ENCODE measurements around the gene KLF8.

The KLF8 gene

GRCh38 chrX:56233682-56234081 lies 1.5 kb downstream of the KLF8 start:
- Histone ChIP-seq H3K9me3 (ENCODE audit: control insufficient read depth, low read length) (no peaks in the 10 kb centered on the region), H3K27ac (ENCODE audit: low read depth, low read length, severe bottlenecking) (no peak overlapping the region), H3K4me1 (ENCODE audit: control insufficient read depth, insufficient read depth, low read length, poor library complexity, severe bottlenecking) (no peaks in the 10 kb centered on the region), H3K4me3 (ENCODE audit: extremely low read depth, insufficient read depth, low read length, poor library complexity, severe bottlenecking) (peak overlapping the region; percentile 38), H3K36me3 (ENCODE audit: control insufficient read depth, insufficient read depth, low read length) (no peaks in the 10 kb centered on the region)
- WGBS, 2 experiments (ENCODE audit: insufficient coverage in 2 of 2), result 0 to 10% methylated on average over 2 of the region's 8 CpGs

DNA sequence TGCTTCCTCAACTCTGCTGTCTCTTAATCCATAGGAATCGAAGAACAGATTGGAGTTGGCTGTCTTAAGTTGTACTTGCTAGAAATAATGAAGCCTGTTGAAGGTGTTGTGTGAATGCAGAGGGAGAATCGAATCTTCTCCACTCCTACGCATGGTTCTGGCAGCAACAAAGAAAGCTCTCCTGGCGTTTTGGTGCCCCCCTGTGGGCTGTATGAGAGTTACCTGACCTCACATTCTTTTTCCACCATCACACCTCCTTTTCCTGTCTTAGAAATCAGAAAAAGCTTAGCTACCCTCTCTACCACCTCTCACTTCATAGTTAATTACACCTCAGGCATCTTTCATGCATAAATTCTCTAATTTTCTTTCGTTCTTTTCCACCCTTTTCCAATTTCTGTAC lies 16.3 kb downstream of the KLF8 start:
- Histone ChIP-seq H3K9me3 (ENCODE audit: control insufficient read depth, low read length) (no peaks in the 10 kb centered on the region), H3K27ac (ENCODE audit: low read depth, low read length, severe bottlenecking) (no peak overlapping the region), H3K4me1 (ENCODE audit: control insufficient read depth, insufficient read depth, low read length, poor library complexity, severe bottlenecking) (no peaks in the 10 kb centered on the region), H3K36me3 (ENCODE audit: control insufficient read depth, insufficient read depth, low read length) (no peaks in the 10 kb centered on the region), H3K4me3 (ENCODE audit: extremely low read depth, insufficient read depth, low read length, poor library complexity, severe bottlenecking) (no peak overlapping the region)
- 0% methylated on average over 1 of the region's 5 CpGs; no CpG with 5 or more reads in 1 of the 2 experiments for WGBS, 2 experiments (ENCODE audit: insufficient coverage in 2 of 2)

GRCh38 chrX:56253832-56254703 lies 21.9 kb downstream of the KLF8 start:
- WGBS, 2 experiments (ENCODE audit: insufficient coverage in 2 of 2), result 100% methylated on average over 3 of the region's 10 CpGs; no CpG with 5 or more reads in 1 of the 2 experiments
- no peaks in the 10 kb centered on the region for H3K36me3 ChIP-seq (ENCODE audit: control insufficient read depth, insufficient read depth, low read length)

DNA sequence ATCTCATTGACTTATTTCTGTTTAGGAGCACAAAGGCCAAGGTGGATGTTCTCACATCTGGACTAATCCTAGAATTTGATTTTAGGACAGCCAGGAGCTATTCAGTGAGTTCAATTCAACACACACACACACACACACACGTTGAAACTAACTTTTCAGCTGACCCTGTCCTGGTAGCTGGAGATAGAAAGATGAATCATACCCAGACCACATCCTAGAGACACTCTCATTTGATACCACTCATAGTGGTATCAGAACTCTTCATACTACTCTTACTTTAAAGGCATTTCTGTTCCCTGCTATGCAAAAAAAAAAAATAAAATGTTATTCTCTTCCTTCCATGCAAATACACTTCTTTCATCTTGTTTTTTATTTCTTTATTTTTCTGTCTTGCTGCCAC lies 36.7 kb downstream of the KLF8 start:
- no peaks in the 10 kb centered on the region for H3K36me3 ChIP-seq (ENCODE audit: control insufficient read depth, insufficient read depth, low read length)
- no peak overlapping the region for H3K4me3 ChIP-seq (ENCODE audit: extremely low read depth, insufficient read depth, low read length, poor library complexity, severe bottlenecking)
- no peaks in the 10 kb centered on the region for H3K4me1 ChIP-seq (ENCODE audit: control insufficient read depth, insufficient read depth, low read length, poor library complexity, severe bottlenecking)
- H3K9me3 ChIP-seq (ENCODE audit: control insufficient read depth, low read length), result no peaks in the 10 kb centered on the region
- 50% methylated on average over 1 of the region's 1 CpG; no CpG with 5 or more reads in 1 of the 2 experiments for WGBS, 2 experiments (ENCODE audit: insufficient coverage in 2 of 2)
- H3K27ac ChIP-seq (ENCODE audit: low read depth, low read length, severe bottlenecking), result no peak overlapping the region

More at GRCh38 chrX:56253832-56254703, 21.9 kb downstream of the KLF8 start:
- no peaks in the 10 kb centered on the region for H3K9me3 ChIP-seq (ENCODE audit: control insufficient read depth, low read length)
- H3K4me3 ChIP-seq (ENCODE audit: extremely low read depth, insufficient read depth, low read length, poor library complexity, severe bottlenecking), result no peak overlapping the region
- no peak overlapping the region for H3K27ac ChIP-seq (ENCODE audit: low read depth, low read length, severe bottlenecking)
- H3K4me1 ChIP-seq (ENCODE audit: control insufficient read depth, insufficient read depth, low read length, poor library complexity, severe bottlenecking), result no peaks in the 10 kb centered on the region

- Histone ChIP-seq H3K36me3 (ENCODE audit: control insufficient read depth, insufficient read depth, low read length) (no peaks in the 10 kb centered on the region), H3K4me1 (ENCODE audit: control insufficient read depth, insufficient read depth, low read length, poor library complexity, severe bottlenecking) (no peaks in the 10 kb centered on the region), H3K9me3 (ENCODE audit: control insufficient read depth, low read length) (no peaks in the 10 kb centered on the region), H3K27ac (ENCODE audit: low read depth, low read length, severe bottlenecking) (no peak overlapping the region), H3K4me3 (ENCODE audit: extremely low read depth, insufficient read depth, low read length, poor library complexity, severe bottlenecking) (no peak overlapping the region)
- WGBS, 2 experiments (ENCODE audit: insufficient coverage in 2 of 2), result no CpG with 5 or more reads among the region's 1 CpG
These were observed 46.5 kb downstream of the KLF8 start for GRCh38 chrX:56278692-56279091.

DNA sequence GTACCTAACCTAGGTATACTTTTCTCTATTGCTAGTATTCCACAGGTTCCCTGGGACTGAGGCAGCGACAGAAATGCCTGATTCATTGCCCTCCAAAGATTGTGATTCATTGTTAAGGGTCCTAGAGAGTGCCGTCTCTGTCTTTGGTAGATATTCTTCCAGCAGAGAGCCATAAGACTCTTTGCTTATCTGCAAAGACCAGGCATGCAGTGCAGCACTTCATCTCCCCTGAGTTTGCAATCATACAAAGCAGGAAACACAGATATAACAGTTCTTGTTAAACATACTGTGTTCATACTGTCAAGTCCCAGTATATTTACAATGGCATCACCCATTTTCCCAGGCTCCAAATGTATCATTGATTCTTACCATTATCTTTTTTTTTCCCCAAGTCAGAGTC lies 47.7 kb downstream of the KLF8 start:
- Histone ChIP-seq H3K4me3 (ENCODE audit: extremely low read depth, insufficient read depth, low read length, poor library complexity, severe bottlenecking) (no peak overlapping the region), H3K27ac (ENCODE audit: low read depth, low read length, severe bottlenecking) (no peak overlapping the region), H3K9me3 (ENCODE audit: control insufficient read depth, low read length) (no peaks in the 10 kb centered on the region), H3K36me3 (ENCODE audit: control insufficient read depth, insufficient read depth, low read length) (no peaks in the 10 kb centered on the region), H3K4me1 (ENCODE audit: control insufficient read depth, insufficient read depth, low read length, poor library complexity, severe bottlenecking) (no peaks in the 10 kb centered on the region)
- WGBS, 2 experiments (ENCODE audit: insufficient coverage in 2 of 2), result no CpG with 5 or more reads among the region's 2 CpGs

GRCh38 chrX:56281789-56282188 lies 49.6 kb downstream of the KLF8 start:
- Histone ChIP-seq H3K4me1 (ENCODE audit: control insufficient read depth, insufficient read depth, low read length, poor library complexity, severe bottlenecking) (no peaks in the 10 kb centered on the region), H3K9me3 (ENCODE audit: control insufficient read depth, low read length) (no peaks in the 10 kb centered on the region), H3K27ac (ENCODE audit: low read depth, low read length, severe bottlenecking) (no peak overlapping the region), H3K36me3 (ENCODE audit: control insufficient read depth, insufficient read depth, low read length) (no peaks in the 10 kb centered on the region), H3K4me3 (ENCODE audit: extremely low read depth, insufficient read depth, low read length, poor library complexity, severe bottlenecking) (no peak overlapping the region)

DNA sequence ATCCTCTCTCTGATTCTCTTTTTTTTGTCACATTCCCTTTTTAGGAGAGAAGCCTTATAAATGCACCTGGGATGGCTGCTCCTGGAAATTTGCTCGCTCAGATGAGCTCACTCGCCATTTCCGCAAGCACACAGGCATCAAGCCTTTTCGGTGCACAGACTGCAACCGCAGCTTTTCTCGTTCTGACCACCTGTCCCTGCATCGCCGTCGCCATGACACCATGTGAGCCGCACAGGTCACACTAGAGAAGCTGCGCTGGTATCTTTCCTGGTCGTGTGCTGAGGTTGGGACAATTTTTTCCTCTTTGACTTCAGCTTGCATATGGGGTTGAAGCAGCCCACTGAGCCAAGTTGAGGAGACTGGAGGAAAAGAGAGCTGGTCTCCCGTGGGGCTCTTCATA lies 52.1 kb downstream of the KLF8 start:
- no peaks in the 10 kb centered on the region for H3K4me1 ChIP-seq (ENCODE audit: control insufficient read depth, insufficient read depth, low read length, poor library complexity, severe bottlenecking)
- no peaks in the 10 kb centered on the region for H3K9me3 ChIP-seq (ENCODE audit: control insufficient read depth, low read length)
- no peak overlapping the region for H3K27ac ChIP-seq (ENCODE audit: low read depth, low read length, severe bottlenecking)
- H3K4me3 ChIP-seq (ENCODE audit: extremely low read depth, insufficient read depth, low read length, poor library complexity, severe bottlenecking), result no peak overlapping the region
- whole genome bisulfite sequencing, 2 experiments (ENCODE audit: insufficient coverage in 2 of 2), result 96 to 98% methylated on average over 5 to 9 of the region's 13 CpGs
- no peaks in the 10 kb centered on the region for H3K36me3 ChIP-seq (ENCODE audit: control insufficient read depth, insufficient read depth, low read length)

GRCh38 chrX:56288608-56289007 lies 56.5 kb downstream of the KLF8 start:
- Histone ChIP-seq H3K4me1 (ENCODE audit: control insufficient read depth, insufficient read depth, low read length, poor library complexity, severe bottlenecking) (no peaks in the 10 kb centered on the region), H3K36me3 (ENCODE audit: control insufficient read depth, insufficient read depth, low read length) (no peaks in the 10 kb centered on the region), H3K4me3 (ENCODE audit: extremely low read depth, insufficient read depth, low read length, poor library complexity, severe bottlenecking) (no peak overlapping the region), H3K9me3 (ENCODE audit: control insufficient read depth, low read length) (no peaks in the 10 kb centered on the region), H3K27ac (ENCODE audit: low read depth, low read length, severe bottlenecking) (no peak overlapping the region)
- 60% methylated on average over 1 of the region's 2 CpGs; no CpG with 5 or more reads in 1 of the 2 experiments for WGBS, 2 experiments (ENCODE audit: insufficient coverage in 2 of 2)

DNA sequence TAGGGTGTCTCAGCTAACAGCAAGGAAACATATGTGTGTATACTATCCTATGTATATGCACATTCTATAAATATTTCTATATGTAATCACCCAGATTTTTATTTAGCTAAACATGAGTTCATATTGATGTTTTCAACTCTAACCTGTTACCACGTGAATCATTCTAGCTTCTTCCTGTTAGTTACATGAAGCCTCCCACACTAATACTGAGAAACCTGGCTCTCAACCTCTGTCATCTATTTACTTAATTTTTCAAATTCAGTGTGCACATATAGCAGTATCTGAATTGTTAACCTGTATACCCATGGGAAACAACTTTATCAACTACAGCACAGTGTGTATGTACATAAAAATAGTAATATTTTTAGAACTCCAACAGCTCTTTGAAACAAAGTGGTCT lies 57.3 kb downstream of the KLF8 start:
- H3K4me3 ChIP-seq (ENCODE audit: extremely low read depth, insufficient read depth, low read length, poor library complexity, severe bottlenecking), result no peak overlapping the region

DNA sequence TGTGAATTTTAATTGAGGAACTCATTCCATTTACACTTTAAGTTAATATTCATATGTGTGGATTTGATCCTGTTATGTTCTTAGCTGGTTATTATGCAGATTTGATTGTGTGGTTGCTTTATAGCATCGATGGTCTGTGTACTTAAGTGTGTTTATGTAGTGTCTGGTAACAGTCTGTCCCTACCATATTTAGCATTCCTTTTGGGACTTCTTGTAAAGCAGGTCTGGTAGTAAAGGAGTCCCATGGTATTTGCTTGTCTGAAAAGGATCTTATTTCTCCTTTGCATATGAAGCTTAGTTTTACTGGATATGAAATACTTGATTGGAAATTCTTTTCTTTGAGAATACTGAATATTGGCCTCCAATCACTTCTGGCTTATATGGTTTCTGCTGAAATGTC lies 76.6 kb downstream of the KLF8 start:
- no peak overlapping the region for H3K27ac ChIP-seq (ENCODE audit: low read depth, low read length, severe bottlenecking)
- H3K4me1 ChIP-seq (ENCODE audit: control insufficient read depth, insufficient read depth, low read length, poor library complexity, severe bottlenecking), result no peaks in the 10 kb centered on the region
- H3K9me3 ChIP-seq (ENCODE audit: control insufficient read depth, low read length), result no peaks in the 10 kb centered on the region
- H3K4me3 ChIP-seq (ENCODE audit: extremely low read depth, insufficient read depth, low read length, poor library complexity, severe bottlenecking), result no peak overlapping the region
- no CpG with 5 or more reads among the region's 1 CpG for WGBS, 2 experiments (ENCODE audit: insufficient coverage in 2 of 2)
- H3K36me3 ChIP-seq (ENCODE audit: control insufficient read depth, insufficient read depth, low read length), result no peaks in the 10 kb centered on the region

More for the DNA sequence above, 57.3 kb downstream of the KLF8 start:
- H3K4me1 ChIP-seq (ENCODE audit: control insufficient read depth, insufficient read depth, low read length, poor library complexity, severe bottlenecking), result no peaks in the 10 kb centered on the region
- H3K9me3 ChIP-seq (ENCODE audit: control insufficient read depth, low read length), result no peaks in the 10 kb centered on the region
- no peak overlapping the region for H3K27ac ChIP-seq (ENCODE audit: low read depth, low read length, severe bottlenecking)
- no peaks in the 10 kb centered on the region for H3K36me3 ChIP-seq (ENCODE audit: control insufficient read depth, insufficient read depth, low read length)
- whole genome bisulfite sequencing, 2 experiments (ENCODE audit: insufficient coverage in 2 of 2), result 100% methylated on average over 1 of the region's 1 CpG; no CpG with 5 or more reads in 1 of the 2 experiments

Data from mesodermal cell (in vitro differentiated cells).